GM23248 (cell line): ENCODE data around the gene ZDHHC14. TPM values are rescaled to one million over a fixed set of nuclear protein-coding genes. Genes with fewer than 3 reads are reported as not detected.
"Not testable (repeated sequence)": the region's sequence is repeated elsewhere in the genome, so short reads cannot be mapped to it uniquely, and the experiment has no call there.

Experiments
- DNase-seq: peaks from one replicate; pipeline ENCODE4 v3.0.0-alpha.2; 2015
- H2AFZ ChIP-seq: fragments of 200-600 bp; sonication (generic); 2 replicates; pipeline ENCODE4 v1.6.1; 2016; ENCODE audit warnings: antibody characterized with exemption
- H3F3A ChIP-seq: fragments of 200-600 bp; sonication (generic); 2 replicates; pipeline ENCODE4 v1.6.1; 2016; ENCODE audit warnings: mild to moderate bottlenecking, antibody characterized with exemption, mixed run types; ENCODE audit not compliant: insufficient read depth
- H3K27ac ChIP-seq: fragments of 200-600 bp; sonication (generic); 2 replicates; pipeline ENCODE4 v1.5.1; 2016; ENCODE audit warnings: mild to moderate bottlenecking
- H3K27me3 ChIP-seq: fragments of 200-600 bp; sonication (generic); replicated peaks from 2 replicates; pipeline ENCODE4 v1.6.1; 2016; ENCODE audit warnings: mild to moderate bottlenecking; ENCODE audit not compliant: insufficient read depth
- H3K36me3 ChIP-seq: fragments of 200-600 bp; sonication (generic); 2 replicates; pipeline ENCODE4 v1.6.1; 2016; ENCODE audit warnings: low read depth, mild to moderate bottlenecking
- H3K4me1 ChIP-seq: fragments of 200-600 bp; sonication (generic); 2 replicates; pipeline ENCODE4 v1.6.1; 2016; ENCODE audit warnings: mild to moderate bottlenecking; ENCODE audit not compliant: insufficient read depth
- H3K4me2 ChIP-seq: fragments of 200-600 bp; sonication (generic); one replicate; pipeline ENCODE4 v1.6.1; 2016; ENCODE audit warnings: mild to moderate bottlenecking; ENCODE audit not compliant: unreplicated experiment
- H3K4me3 ChIP-seq: fragments of 200-600 bp; sonication (generic); 2 replicates; pipeline ENCODE4 v1.5.1; 2016; ENCODE audit warnings: mild to moderate bottlenecking
- H3K79me2 ChIP-seq: fragments of 200-600 bp; sonication (generic); 2 replicates; pipeline ENCODE4 v1.6.1; 2016; ENCODE audit warnings: mild to moderate bottlenecking; ENCODE audit not compliant: insufficient read depth
- H3K9ac ChIP-seq: fragments of 200-600 bp; sonication (generic); 2 replicates; pipeline ENCODE4 v1.6.1; 2016; ENCODE audit warnings: mild to moderate bottlenecking
- H3K9me2 ChIP-seq: fragments of 200-600 bp; sonication (generic); 2 replicates; pipeline ENCODE4 v1.6.1; 2016; ENCODE audit warnings: mixed run types, mild to moderate bottlenecking, moderate library complexity; ENCODE audit not compliant: insufficient read depth
- H3K9me3 ChIP-seq: fragments of 200-600 bp; sonication (generic); one replicate; pipeline ENCODE4 v1.6.1; 2017; ENCODE audit warnings: low read depth
- H4K20me1 ChIP-seq: fragments of 200-600 bp; sonication (generic); 2 replicates; pipeline ENCODE4 v1.6.0; 2016; ENCODE audit not compliant: insufficient read depth
- EZH2 ChIP-seq: fragments of 200-600 bp; sonication (generic); IDR thresholded peaks from 2 replicates; pipeline ENCODE4 v1.6.1; 2018; ENCODE audit warnings: antibody characterized with exemption, mild to moderate bottlenecking; ENCODE audit not compliant: insufficient read depth, poor library complexity, severe bottlenecking
- EZH2phosphoT487 ChIP-seq: fragments of 200-600 bp; sonication (generic); IDR thresholded peaks from 2 replicates; pipeline ENCODE4 v1.6.1; 2018; ENCODE audit warnings: antibody characterized with exemption, moderate library complexity, mild to moderate bottlenecking, low read depth; ENCODE audit not compliant: insufficient read depth
- WGBS, 2 experiments: methylation state at CpG; one replicate each; pipeline ENCODE4 v1.1.6; 2015 to 2017; ENCODE audit warnings: low lambda C conversion rate in 2 of 2, low coverage in 1 of 2; ENCODE audit errors: missing lambda C conversion rate in 2 of 2; 5-methylcytosine and 5-hydroxymethylcytosine counted together
- in situ Hi-C: fragments of 300-500 bp; cut with MboI; formaldehyde crosslinking; loops from 2 replicates; pipeline ENCODE4 v1.15.0; 2020
- polyA plus RNA-seq: library from polyadenylated mRNA; unstranded; fragments of >200 nt; fragmentation: Nextera tagmentation; extraction: Ambion mirVana; gene quantifications from 2 replicates; pipeline ENCODE4 v1.2.1, GENCODE V29; 2016
- total RNA-seq: library from RNA; depleted of rRNA; stranded (reverse); fragments of >200 nt; shearing (Covaris generic); gene quantifications from 2 replicates; pipeline ENCODE4 v1.2.3, GENCODE V29; 2014

ZDHHC14 gene
- total and polyA plus RNA-seq, 2 experiments from 2014 or later = 1.4 to 4.5 TPM

- H3K4me1 ChIP-seq = no peaks in the 10 kb centered on the region
- H3K36me3 ChIP-seq = no peaks in the 10 kb centered on the region
- no peaks in the 10 kb centered on the region for H3K79me2 ChIP-seq
- H3K4me2 ChIP-seq = no peak overlapping the region
- no peaks in the 10 kb centered on the region for H3F3A ChIP-seq
- H3K27ac ChIP-seq = no peak overlapping the region
- TF ChIP-seq EZH2 (no peak), EZH2phosphoT487 (no peak)
- 78 to 79% methylated on average over 5 of the region's 5 CpGs for WGBS, 2 experiments
- in situ Hi-C loops = no loop called here
- no peaks in the 10 kb centered on the region for H3K27me3 ChIP-seq
- no peaks in the 10 kb centered on the region for H3K9me2 ChIP-seq
- H4K20me1 ChIP-seq = no peaks in the 10 kb centered on the region
- no peak for DNase-seq
- H3K4me3 ChIP-seq = no peak overlapping the region
- H3K9me3 ChIP-seq = no peaks in the 10 kb centered on the region
- H2AFZ ChIP-seq = no peak overlapping the region
- no peak overlapping the region for H3K9ac ChIP-seq
Observed at GRCh38 chr6:157574851-157575424, 193.9 kb downstream of the ZDHHC14 start.

GRCh38 chr6:157575436-157576145 lies 194.6 kb downstream of the ZDHHC14 start:
- TF ChIP-seq EZH2 = no peak
- no peak for TF ChIP-seq EZH2phosphoT487
- in situ Hi-C loops = no loop called here
- no peaks in the 10 kb centered on the region for H3F3A ChIP-seq
- no peaks in the 10 kb centered on the region for H3K79me2 ChIP-seq
- no peaks in the 10 kb centered on the region for H3K27me3 ChIP-seq
- 93 to 95% methylated on average over 9 of the region's 9 CpGs for WGBS, 2 experiments
- no peaks in the 10 kb centered on the region for H3K36me3 ChIP-seq
- H3K4me1 ChIP-seq = no peaks in the 10 kb centered on the region
- H3K9me3 ChIP-seq = no peaks in the 10 kb centered on the region
- no peak overlapping the region for H3K4me2 ChIP-seq
- H3K27ac ChIP-seq = no peak overlapping the region
- H3K9me2 ChIP-seq = no peaks in the 10 kb centered on the region
- no peak overlapping the region for H3K4me3 ChIP-seq
- no peak for DNase-seq
- H2AFZ ChIP-seq = no peak overlapping the region
- no peak overlapping the region for H3K9ac ChIP-seq
- H4K20me1 ChIP-seq = no peaks in the 10 kb centered on the region

- H3K9me2 ChIP-seq, H3K9me3 ChIP-seq, H2AFZ ChIP-seq, H3K27me3 ChIP-seq, DNase-seq, H3K4me2 ChIP-seq, H3K79me2 ChIP-seq, H3K27ac ChIP-seq, H3K4me3 ChIP-seq, H3F3A ChIP-seq, H4K20me1 ChIP-seq, H3K36me3 ChIP-seq, H3K9ac ChIP-seq, H3K4me1 ChIP-seq, in situ Hi-C loops: not testable (repeated sequence)
Observed at GRCh38 chr6:157576991-157577390, 196.0 kb downstream of the ZDHHC14 start.

GRCh38 chr6:157578527-157578926 lies 197.5 kb downstream of the ZDHHC14 start:
- H3K9me3 ChIP-seq, H2AFZ ChIP-seq, H3K4me3 ChIP-seq, H4K20me1 ChIP-seq, DNase-seq, in situ Hi-C loops, H3K9me2 ChIP-seq, H3K4me2 ChIP-seq, H3K9ac ChIP-seq, H3K36me3 ChIP-seq, H3K27me3 ChIP-seq, H3K4me1 ChIP-seq, H3K79me2 ChIP-seq, H3K27ac ChIP-seq, H3F3A ChIP-seq: not testable (repeated sequence)
- WGBS, 2 experiments = 10 to 19% methylated on average over 2 of the region's 2 CpGs

GRCh38 chr6:157579467-157580031 lies 198.6 kb downstream of the ZDHHC14 start:
- 65 to 73% methylated on average over 3 of the region's 3 CpGs for WGBS, 2 experiments
- Histone ChIP-seq H3K79me2 (no peaks in the 10 kb centered on the region), H3K9me3 (no peaks in the 10 kb centered on the region), H3K27ac (no peak overlapping the region), H3K27me3 (no peaks in the 10 kb centered on the region), H3K9me2 (no peaks in the 10 kb centered on the region), H4K20me1 (no peaks in the 10 kb centered on the region), H3K4me1 (no peaks in the 10 kb centered on the region), H2AFZ (no peak overlapping the region), H3K36me3 (no peaks in the 10 kb centered on the region), H3F3A (no peaks in the 10 kb centered on the region), H3K9ac (no peak overlapping the region), H3K4me2 (no peak overlapping the region), H3K4me3 (no peak overlapping the region)
- no peak for DNase-seq
- in situ Hi-C loops = no loop called here
- TF ChIP-seq EZH2phosphoT487 = no peak
- no peak for TF ChIP-seq EZH2
